Measurements from ENCODE around the gene SLC19A1.

The SLC19A1 gene

DNA sequence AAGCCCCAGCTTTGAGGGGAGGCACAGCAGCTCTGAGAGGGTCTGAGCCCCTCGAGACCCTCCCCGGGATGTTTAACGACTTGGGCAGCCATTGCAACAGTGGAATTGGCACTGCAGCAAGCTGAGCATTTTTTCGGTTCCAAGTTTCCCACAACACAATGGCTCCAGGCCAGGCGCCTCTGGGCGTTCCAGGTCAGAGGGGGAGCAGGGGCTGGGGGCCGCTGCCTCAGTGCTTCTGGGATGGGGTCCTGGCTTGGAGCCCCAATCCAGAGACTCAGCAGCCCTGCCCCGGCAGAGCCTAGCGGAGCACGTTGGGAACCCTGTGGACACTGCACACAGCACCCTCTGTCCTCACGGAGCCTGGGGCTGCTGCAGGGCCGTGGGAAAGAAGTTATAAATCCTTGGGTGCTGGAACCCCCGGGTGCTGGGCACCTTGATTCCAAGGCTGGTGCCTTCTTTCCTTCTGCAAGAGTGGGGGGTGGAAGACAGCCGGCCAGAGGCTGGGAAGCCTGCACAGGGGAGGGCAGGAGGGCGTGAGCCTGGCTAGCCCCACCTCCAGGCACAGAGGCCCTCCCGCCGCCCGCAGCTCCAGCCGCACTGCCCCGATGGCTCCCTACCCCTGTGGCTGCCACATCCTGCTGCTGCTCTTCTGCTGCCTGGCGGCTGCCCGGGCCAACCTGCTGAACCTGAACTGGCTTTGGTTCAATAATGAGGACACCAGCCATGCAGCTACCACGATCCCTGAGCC, 87.1 kb downstream of the SLC19A1 start:
- no peak for DNase-seq (ENCODE audit: low read depth)

DNA sequence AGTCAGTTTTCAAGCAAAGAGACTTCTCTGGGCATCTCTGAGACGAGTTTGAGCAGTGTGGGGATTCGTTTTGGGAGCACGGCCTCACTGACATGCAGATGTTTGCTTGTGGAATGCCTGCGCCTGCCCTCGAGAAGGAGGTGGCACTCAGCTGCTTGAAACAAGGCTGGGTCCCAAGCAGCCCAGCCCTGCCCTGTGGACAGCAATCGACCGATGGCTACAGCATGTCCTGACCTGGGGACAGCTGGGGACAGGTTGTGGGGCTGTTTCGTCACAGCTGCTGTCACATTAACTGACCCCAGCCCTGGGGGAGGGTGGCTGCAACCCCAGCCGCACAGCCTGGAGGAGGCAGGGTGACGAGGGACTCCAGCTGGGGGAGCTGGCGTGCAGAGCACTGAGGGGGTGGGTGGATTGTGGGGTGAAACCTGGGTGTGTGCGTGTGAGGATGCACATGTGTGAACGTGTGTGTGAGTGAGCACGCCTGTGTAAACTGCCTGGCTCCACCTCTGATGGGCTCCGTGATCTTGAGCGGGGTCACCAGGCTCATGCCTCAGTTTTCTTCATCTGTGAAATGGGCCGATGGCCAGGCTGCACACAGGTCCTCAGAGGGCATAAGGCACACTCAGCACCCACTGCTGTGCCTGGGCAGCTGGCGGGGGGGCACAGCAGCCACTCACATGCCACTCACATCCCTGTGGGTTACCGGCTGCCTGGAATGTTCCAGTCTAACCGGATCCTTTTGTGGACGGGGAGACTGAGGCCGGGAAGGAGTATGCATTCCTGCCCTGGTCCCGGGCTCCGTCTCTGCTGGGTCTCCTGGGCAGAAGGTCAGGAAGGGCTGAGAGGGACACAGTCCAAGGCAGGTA, 87.9 kb downstream of the SLC19A1 start:
- no peak for DNase-seq (ENCODE audit: low read depth)

DNA sequence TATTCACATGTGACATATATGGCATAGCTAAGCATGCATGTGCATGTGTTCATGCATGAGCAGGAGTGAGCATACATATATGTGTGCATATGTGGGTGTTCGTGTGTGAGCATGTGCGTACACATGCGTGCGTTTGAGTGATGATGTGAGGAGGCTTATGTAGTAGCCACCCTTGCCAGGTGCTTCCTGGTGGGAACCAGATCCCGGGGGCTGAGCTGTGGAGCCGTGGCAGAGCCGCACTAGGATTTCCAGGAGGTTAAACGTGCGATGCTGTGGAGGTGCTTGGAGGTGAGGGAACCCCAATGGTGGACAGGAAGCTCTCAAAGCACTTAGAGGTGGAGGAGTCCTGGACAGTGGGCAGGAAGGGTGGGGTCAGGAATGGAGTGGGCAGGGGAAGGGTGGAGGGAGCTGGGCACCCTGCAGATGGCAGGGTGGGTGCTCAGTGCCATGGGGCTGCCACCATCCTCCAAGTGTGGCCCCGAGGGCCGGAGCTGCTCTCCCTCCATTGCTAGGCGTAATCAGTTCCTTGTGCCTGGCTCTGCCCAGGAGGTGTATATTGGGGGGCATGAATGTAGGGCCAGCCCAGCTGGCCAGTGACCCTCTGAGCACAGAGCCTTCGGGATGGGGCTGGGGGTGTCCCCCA, 88.8 kb downstream of the SLC19A1 start:
- DNase-seq (ENCODE audit: low read depth) = no peak

DNA sequence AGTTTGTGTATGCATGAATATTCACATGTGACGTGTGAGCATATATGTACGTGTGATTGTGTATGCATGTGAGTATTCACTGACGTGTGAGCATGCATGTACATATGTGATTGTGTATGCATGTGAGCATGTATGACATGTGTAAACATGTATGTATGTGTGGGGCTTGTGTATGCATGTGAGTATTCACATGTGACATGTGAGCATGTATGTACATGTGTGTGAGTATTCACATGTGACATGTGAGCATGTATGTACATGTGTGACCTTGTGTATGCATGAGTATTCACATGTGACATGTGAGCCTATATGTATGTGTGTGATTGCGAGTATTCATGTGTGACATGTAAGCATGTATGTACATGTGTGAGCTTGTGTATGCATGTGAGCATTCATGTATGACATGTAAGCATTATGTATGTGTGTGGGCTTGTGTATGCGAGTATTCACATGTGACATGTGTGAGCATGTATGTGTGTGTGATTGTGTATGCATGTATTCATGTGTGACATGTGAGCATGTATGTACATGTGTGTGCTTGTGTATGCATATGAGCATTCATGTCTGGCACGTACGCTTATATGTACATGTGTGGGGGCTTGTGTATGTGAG, 89.4 kb downstream of the SLC19A1 start:
- no peak for DNase-seq (ENCODE audit: low read depth)

DNA sequence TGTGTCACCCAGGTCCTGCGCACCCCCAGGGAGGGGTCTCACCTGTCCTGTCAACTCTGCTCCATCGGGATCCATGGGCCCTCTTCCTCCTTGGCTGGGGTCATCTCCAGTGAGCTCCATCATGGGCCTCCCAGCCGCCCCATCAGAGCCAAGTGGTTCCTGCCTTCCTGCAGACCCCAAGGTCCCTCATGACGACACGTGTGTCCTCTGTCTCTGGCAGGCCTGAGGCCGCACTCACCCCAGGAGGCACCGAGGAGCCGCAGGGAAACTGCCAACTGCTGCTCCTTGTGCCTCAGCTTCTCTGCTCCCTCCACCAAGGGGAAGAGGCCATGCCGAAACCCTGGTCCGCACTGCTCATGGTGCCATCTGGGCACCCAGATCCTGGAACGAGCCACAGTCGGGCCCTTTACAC, 90.5 kb downstream of the SLC19A1 start:
- DNase-seq (ENCODE audit: low read depth) = no peak

DNA sequence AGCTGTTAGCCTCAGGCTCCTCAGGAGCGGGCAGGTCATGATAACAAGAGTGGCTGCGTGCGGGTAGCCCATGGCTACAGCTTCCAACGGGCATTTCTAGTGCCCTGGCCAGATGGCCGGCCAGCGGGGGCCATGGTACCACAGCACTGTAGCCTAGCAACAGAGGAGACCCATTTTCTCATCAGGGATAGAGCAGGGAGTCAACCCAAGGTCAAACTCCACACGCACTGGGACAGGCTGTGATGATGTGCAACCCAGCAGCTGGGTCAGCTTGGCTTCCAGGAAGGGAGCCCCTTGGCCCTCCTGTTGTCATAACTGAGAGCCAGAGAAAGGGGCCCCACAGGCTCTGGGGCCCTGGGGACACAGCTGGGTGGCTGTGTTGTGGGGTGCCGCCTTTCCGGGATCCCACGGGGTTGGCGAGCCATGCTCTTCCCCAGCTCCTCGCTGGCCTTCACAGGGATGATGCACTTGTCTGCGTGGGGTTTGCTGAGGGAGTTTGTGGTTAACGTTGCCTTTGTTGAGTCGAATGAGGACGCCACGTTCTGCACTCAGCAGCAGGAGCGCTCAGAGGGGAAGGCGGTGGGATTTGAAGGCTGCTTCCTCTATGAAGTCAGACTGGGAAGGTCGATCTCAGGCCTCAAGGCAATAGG, 91.0 kb downstream of the SLC19A1 start:
- DNase-seq (ENCODE audit: low read depth) = no peak

DNA sequence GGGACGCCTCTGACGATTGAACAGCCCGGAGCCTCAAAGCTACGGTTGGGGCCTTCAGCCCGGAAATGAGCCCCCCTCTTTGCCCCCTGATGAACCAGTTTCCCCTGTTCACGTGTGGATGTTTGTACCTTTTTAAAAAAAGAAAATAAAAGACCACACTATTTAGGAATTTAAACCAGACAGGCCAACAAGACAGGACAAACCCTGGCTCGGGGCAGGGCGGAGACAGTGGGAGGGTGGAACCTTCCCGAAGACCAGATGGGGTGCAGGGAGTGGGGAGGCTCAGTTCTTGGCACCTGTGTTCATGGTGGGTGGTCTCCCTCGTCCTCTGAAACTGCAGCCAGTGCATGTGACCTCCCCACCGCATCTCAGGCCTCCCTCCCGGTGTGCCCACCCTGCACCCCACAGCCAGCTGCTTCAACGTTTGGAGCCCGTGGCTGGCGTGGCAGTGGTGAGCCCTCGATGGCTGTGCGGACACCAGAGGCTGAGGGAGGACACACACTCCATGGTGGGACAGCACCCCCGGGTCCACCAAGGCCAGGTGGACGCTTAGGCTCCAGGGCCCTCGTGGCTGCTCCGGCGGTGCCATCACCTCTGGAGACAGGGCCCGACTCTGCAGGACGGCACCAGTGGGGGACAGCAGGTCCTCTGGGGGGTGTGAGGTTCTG, 91.7 kb downstream of the SLC19A1 start:
- DNase-seq (ENCODE audit: low read depth) = no peak

DNA sequence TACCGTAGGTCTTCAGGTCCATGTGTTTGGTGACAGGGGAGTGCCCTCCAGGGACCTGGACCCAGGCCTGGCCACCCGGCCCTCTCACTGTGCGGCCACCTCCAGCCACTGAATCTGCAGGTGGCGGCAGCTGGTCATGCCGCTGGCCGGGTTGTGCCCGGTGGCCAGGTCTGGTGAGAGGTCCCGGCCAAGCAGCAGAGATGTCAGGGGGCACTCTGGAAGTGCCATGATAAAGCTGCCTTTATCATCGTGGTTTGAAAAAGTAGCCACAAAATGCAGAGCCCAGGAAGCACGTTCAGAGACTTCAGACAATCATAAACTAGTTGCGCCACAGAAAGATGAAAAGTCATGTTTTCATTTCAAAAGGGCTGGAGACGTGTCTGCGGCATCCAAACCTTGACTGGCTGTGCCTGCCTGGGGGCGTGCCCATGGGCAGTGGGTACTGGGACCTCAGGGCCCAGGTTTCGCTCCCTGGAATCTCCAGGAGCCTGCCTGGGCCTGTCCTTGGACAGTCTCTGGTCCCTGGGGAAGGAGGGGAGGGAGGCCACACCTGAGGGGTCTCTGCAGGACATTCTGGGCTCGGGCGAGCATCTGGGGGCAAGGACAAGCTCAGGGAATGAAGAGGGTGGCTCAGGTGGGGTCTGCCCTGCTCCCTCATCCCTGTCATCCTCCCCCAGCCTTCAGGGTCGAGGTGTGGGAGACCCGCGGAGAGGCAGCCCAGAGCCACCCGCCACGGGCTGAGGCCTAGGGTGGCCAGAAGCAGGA, 92.4 kb downstream of the SLC19A1 start:
- no peak for DNase-seq (ENCODE audit: low read depth)

DNA sequence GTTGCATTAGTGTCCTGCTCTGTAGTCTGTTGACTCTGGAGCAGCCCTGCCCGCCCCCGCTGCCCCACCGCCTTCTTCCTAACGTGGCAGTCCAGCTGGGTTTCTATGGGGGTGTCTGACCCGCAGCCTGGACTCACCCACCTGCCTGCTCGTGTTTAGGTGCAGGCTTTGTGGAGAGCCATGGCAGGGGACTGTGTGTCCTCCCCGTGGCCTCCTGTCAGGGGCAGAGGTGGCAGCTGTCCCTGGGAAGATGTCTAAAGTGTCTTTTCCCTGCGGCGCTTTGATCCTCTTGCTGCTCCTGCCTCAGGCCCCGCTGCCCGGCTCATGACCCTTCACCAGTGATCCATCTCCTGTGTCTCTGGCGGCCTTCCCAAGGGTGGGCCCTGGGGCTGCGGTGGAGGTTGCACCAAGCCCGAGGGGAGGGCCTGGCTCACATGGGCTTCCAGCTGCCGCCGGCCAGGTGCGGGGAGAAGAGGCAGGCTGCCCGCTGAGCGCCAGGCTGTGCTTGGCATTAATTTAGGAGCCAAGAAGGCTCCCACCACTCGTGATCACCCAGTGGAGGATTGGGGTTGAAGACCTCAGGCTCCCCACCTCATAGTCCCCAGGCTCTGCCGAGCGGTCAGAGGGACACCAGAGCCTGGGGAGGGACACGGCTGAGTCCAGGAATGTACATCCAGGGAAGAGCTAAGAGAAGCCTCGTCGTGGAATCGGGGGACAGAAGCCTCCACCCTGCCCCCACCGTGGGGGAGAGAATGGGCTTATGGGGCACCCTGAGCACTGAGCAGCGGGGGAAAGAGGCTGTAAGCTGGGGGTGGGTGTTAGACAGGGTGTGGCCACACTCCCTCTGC, 93.2 kb downstream of the SLC19A1 start:
- DNase-seq (ENCODE audit: low read depth) = no peak

DNA sequence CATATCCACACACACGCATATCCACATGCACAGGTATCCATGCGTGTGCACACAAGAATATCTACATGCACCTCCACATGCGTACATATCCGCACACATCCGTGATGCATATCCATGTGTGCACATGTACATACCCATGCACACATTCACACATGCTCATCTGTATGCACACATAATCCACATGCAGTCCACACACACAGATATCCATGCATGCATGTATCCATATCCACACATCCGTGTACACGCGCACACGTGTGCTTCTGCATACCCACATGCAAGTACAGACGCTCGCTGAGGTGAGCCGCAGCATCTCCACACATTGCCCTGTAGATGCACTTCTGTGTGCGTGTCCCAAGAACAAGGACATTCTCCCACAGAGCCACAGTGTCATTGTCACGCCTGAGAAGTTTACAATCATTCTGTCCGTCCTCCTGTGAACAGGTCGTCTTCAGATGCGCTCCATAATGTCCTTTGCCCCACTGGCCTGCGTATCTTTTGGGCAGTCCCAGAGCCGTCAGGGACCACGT, 93.9 kb downstream of the SLC19A1 start:
- no peak for DNase-seq (ENCODE audit: low read depth)

Data from T follicular helper cell (primary cell).